KBM-7 (cell line): ENCODE results near the gene MXRA5.
A peak's percentile ranks its signal among the peaks of the same experiment; 100 is the strongest.
"Not testable (repeated sequence)": the region's sequence is repeated elsewhere in the genome, so short reads cannot be mapped to it uniquely, and the experiment has no call there.

Source experiments
- DNase-seq: peaks from one replicate; pipeline ENCODE4 v3.0.0-alpha.2; 2015
- in situ Hi-C: fragments of 300-500 bp; cut with MboI; formaldehyde crosslinking; loops from 2 replicates; pipeline ENCODE4 v1.14.3; 2020; ENCODE audit warnings: low sequenced_read_pairs, low pct_unique_long_range_greater_than_20kb, mixed read lengths

MXRA5 gene

GRCh38 chrX:3343569-3343968 lies 2.9 kb downstream of the MXRA5 start:
- in situ Hi-C loops, DNase-seq: not testable (repeated sequence)

- in situ Hi-C loops = no loop called here
These were observed 6.4 kb downstream of the MXRA5 start for GRCh38 chrX:3340016-3340415.

GRCh38 chrX:3326681-3327080 lies 19.8 kb downstream of the MXRA5 start:
- in situ Hi-C loops = no loop called here
- peak; percentile 32 for DNase-seq

More at GRCh38 chrX:3340016-3340415, 6.4 kb downstream of the MXRA5 start:
- DNase-seq = no peak

GRCh38 chrX:3320471-3321046 lies 25.9 kb downstream of the MXRA5 start:
- DNase-seq = no peak
- in situ Hi-C loops = no loop called here

GRCh38 chrX:3317191-3317718 lies 29.2 kb downstream of the MXRA5 start:
- no peak for DNase-seq
- in situ Hi-C loops = no loop called here

GRCh38 chrX:3312109-3312508 lies 34.3 kb downstream of the MXRA5 start:
- in situ Hi-C loops = no loop called here
- DNase-seq = no peak

- in situ Hi-C loops = no loop called here
- no peak for DNase-seq
These were observed 38.6 kb downstream of the MXRA5 start for GRCh38 chrX:3307881-3308280.

GRCh38 chrX:3299636-3300035 lies 46.8 kb downstream of the MXRA5 start:
- in situ Hi-C loops = no loop called here
- no peak for DNase-seq

GRCh38 chrX:3295731-3296130 lies 50.7 kb downstream of the MXRA5 start:
- no peak for DNase-seq
- in situ Hi-C loops = no loop called here

GRCh38 chrX:3293251-3293650 lies 53.2 kb downstream of the MXRA5 start:
- in situ Hi-C loops = no loop called here
- DNase-seq = no peak

GRCh38 chrX:3290561-3290960 lies 55.9 kb downstream of the MXRA5 start:
- in situ Hi-C loops = no loop called here
- no peak for DNase-seq

GRCh38 chrX:3286196-3286945 lies 60.1 kb downstream of the MXRA5 start:
- in situ Hi-C loops = no loop called here
- DNase-seq = no peak

- no peak for DNase-seq
- in situ Hi-C loops = no loop called here
These were observed 65.7 kb downstream of the MXRA5 start for GRCh38 chrX:3280706-3281105.

- in situ Hi-C loops, DNase-seq: not testable (repeated sequence)
These were observed 72.8 kb downstream of the MXRA5 start for GRCh38 chrX:3273668-3274067.

GRCh38 chrX:3271834-3272186 lies 74.6 kb downstream of the MXRA5 start:
- in situ Hi-C loops = no loop called here
- peak; percentile 35 for DNase-seq

GRCh38 chrX:3271183-3271833 lies 75.1 kb downstream of the MXRA5 start:
- DNase-seq = peak; percentile 10
- in situ Hi-C loops = no loop called here

- DNase-seq = no peak
These were observed 77.6 kb downstream of the MXRA5 start for GRCh38 chrX:3268829-3269228.

GRCh38 chrX:3263681-3264126 lies 82.7 kb downstream of the MXRA5 start:
- no peak for DNase-seq
- in situ Hi-C loops = no loop called here

More at GRCh38 chrX:3268829-3269228, 77.6 kb downstream of the MXRA5 start:
- in situ Hi-C loops = no loop called here

- no peak for DNase-seq
- in situ Hi-C loops = no loop called here
These were observed 83.6 kb downstream of the MXRA5 start for GRCh38 chrX:3262901-3263300.
